ENCODE results near the gene NACC2.

DNA sequence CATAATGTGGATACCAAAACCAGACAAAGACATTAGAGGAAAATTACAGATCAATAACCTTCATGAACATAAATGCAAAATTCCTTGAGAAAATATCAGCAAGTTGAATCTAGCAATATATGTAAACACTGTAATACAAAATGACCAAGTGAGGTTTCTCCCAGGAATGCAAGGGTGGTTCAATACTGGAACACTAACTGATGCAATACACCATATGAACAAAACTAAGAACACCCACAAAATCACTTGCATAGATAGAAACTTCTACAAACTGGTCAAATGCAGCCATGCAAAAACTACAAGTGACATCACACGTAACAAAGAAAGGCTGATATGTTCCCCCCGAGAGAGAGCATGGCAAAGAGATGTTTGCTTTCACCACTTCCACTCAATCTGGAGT, 55.6 kb downstream of the NACC2 start:
- TF ChIP-seq, protein P1, sequence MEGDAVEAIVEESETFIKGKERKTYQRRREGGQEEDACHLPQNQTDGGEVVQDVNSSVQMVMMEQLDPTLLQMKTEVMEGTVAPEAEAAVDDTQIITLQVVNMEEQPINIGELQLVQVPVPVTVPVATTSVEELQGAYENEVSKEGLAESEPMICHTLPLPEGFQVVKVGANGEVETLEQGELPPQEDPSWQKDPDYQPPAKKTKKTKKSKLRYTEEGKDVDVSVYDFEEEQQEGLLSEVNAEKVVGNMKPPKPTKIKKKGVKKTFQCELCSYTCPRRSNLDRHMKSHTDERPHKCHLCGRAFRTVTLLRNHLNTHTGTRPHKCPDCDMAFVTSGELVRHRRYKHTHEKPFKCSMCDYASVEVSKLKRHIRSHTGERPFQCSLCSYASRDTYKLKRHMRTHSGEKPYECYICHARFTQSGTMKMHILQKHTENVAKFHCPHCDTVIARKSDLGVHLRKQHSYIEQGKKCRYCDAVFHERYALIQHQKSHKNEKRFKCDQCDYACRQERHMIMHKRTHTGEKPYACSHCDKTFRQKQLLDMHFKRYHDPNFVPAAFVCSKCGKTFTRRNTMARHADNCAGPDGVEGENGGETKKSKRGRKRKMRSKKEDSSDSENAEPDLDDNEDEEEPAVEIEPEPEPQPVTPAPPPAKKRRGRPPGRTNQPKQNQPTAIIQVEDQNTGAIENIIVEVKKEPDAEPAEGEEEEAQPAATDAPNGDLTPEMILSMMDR (IDR thresholded peaks at IDR 0.05; ENCODE audit: control extremely low read depth in 1 of 3, insufficient read depth in 1 of 3, low read depth in 1 of 3, low read length in 3 of 3), result no peak
- no peak for TF ChIP-seq MAFK (IDR thresholded peaks at IDR 0.05; ENCODE audit: low read depth, low read length)
- TF ChIP-seq, protein P2, sequence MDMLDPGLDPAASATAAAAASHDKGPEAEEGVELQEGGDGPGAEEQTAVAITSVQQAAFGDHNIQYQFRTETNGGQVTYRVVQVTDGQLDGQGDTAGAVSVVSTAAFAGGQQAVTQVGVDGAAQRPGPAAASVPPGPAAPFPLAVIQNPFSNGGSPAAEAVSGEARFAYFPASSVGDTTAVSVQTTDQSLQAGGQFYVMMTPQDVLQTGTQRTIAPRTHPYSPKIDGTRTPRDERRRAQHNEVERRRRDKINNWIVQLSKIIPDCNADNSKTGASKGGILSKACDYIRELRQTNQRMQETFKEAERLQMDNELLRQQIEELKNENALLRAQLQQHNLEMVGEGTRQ (IDR thresholded peaks at IDR 0.05; ENCODE audit: low read length), result no peak
